OCI-LY7 (cell line): ENCODE data around the gene CAPN9. TPM values are rescaled to one million over a fixed set of nuclear protein-coding genes. Genes with fewer than 3 reads are reported as not detected.

Experiments used
- BruUV-seq: library from RNA; stranded (reverse); fragments of 400-500 nt; replicated peaks from 2 replicates; lab custom pipeline; 2021; lab: Mats Ljungman, UMichigan
- CTCF ChIA-PET: fragments of 300-600 bp; sonication (Branson Sonifier 250); formaldehyde crosslinking; loops from one replicate; lab custom pipeline; 2022; ENCODE audit warnings: antibody characterized with exemption; ENCODE audit not compliant: unreplicated experiment; lab: Charles Lee
- POLR2A ChIA-PET: fragments of 300-600 bp; sonication (Branson Sonifier 250); formaldehyde crosslinking; loops from one replicate; lab custom pipeline; 2022; ENCODE audit warnings: antibody characterized with exemption; lab: Charles Lee
- DNase-seq: peaks from one replicate; pipeline ENCODE4 v3.0.0-alpha.2; 2015; ENCODE audit warnings: low spot score
- H2AFZ ChIP-seq: fragments of 200-600 bp; sonication (generic), shearing (Covaris generic); 2 replicates; pipeline ENCODE4 v1.6.1; 2014; ENCODE audit warnings: mild to moderate bottlenecking, antibody characterized with exemption, low read length, moderate library complexity
- H3K27ac ChIP-seq: fragments of 200-600 bp; sonication (generic); 2 replicates; pipeline ENCODE4 v1.5.1; 2014; ENCODE audit warnings: mixed run types, low read depth, mild to moderate bottlenecking, moderate library complexity, low read length, inconsistent platforms; ENCODE audit not compliant: poor library complexity, severe bottlenecking
- H3K36me3 ChIP-seq: fragments of 200-600 bp; sonication (generic); 2 replicates; pipeline ENCODE4 v1.6.1; 2014; ENCODE audit warnings: mild to moderate bottlenecking, antibody characterized with exemption, low read length, moderate library complexity, mixed read lengths; ENCODE audit not compliant: insufficient read depth
- H3K4me1 ChIP-seq: fragments of 200-600 bp; sonication (generic); 2 replicates; pipeline ENCODE4 v1.5.1; 2014; ENCODE audit warnings: mild to moderate bottlenecking, low read length; ENCODE audit not compliant: insufficient read depth, poor library complexity, severe bottlenecking
- H3K4me2 ChIP-seq: fragments of 200-600 bp; sonication (generic); 2 replicates; pipeline ENCODE4 v1.6.1; 2014; ENCODE audit warnings: mild to moderate bottlenecking, low read length
- H3K4me3 ChIP-seq: fragments of 200-600 bp; sonication (generic); 2 replicates; pipeline ENCODE4 v1.5.1; 2014; ENCODE audit warnings: mild to moderate bottlenecking, low read depth, low read length; ENCODE audit not compliant: poor library complexity, severe bottlenecking
- H3K79me2 ChIP-seq: fragments of 200-600 bp; sonication (generic); 2 replicates; pipeline ENCODE4 v1.6.1; 2016; ENCODE audit warnings: low read depth, mild to moderate bottlenecking, low read length, moderate library complexity, mixed read lengths; ENCODE audit not compliant: insufficient read depth
- H3K9me2 ChIP-seq: fragments of 200-600 bp; sonication (generic); 2 replicates; pipeline ENCODE4 v1.6.1; 2016; ENCODE audit warnings: mild to moderate bottlenecking, low read length, mixed read lengths; ENCODE audit not compliant: insufficient read depth
- H3K9me3 ChIP-seq: fragments of 200-600 bp; sonication (generic); 2 replicates; pipeline ENCODE4 v1.6.1; 2014; ENCODE audit warnings: mild to moderate bottlenecking, mixed run types, low read length, mixed read lengths
- H4K20me1 ChIP-seq: fragments of 200-600 bp; sonication (generic); 2 replicates; pipeline ENCODE4 v1.6.1; 2014; ENCODE audit warnings: mild to moderate bottlenecking, antibody characterized with exemption, low read length, moderate library complexity, mixed read lengths; ENCODE audit not compliant: insufficient read depth
- EZH2phosphoT487 ChIP-seq: fragments of 200-600 bp; sonication (generic); IDR thresholded peaks from 2 replicates; pipeline ENCODE4 v1.6.1; 2018; ENCODE audit warnings: low read depth, borderline replicate concordance, mild to moderate bottlenecking, mixed run types, antibody characterized with exemption, low read length, moderate library complexity, mixed read lengths
- intact Hi-C: fragments of 100-400 bp; cut with micrococcal nuclease; formaldehyde crosslinking; loops from one replicate; pipeline ENCODE4 v1.10.0; 2022; ENCODE audit not compliant: unreplicated experiment
- total RNA-seq, 2 experiments: library from RNA; depleted of rRNA in 1 of 2; stranded (reverse); fragments of >200 nt in 1 of 2; shearing (Covaris generic) in 1 of 2; gene quantifications; 2 replicates each; pipeline ENCODE4 v1.2.3, GENCODE V29; 2014 to 2022
- TF ChIP-seq, protein P1 (sequence below): fragments of 200-600 bp; sonication (generic); conservative IDR thresholded peaks from 2 replicates; pipeline ENCODE4 v1.5.1; 2014; ENCODE audit warnings: mild to moderate bottlenecking, antibody characterized with exemption, low read length, moderate library complexity, mixed read lengths

Gene CAPN9
- total RNA-seq, 2 experiments from 2014 or later, result not detected

DNA sequence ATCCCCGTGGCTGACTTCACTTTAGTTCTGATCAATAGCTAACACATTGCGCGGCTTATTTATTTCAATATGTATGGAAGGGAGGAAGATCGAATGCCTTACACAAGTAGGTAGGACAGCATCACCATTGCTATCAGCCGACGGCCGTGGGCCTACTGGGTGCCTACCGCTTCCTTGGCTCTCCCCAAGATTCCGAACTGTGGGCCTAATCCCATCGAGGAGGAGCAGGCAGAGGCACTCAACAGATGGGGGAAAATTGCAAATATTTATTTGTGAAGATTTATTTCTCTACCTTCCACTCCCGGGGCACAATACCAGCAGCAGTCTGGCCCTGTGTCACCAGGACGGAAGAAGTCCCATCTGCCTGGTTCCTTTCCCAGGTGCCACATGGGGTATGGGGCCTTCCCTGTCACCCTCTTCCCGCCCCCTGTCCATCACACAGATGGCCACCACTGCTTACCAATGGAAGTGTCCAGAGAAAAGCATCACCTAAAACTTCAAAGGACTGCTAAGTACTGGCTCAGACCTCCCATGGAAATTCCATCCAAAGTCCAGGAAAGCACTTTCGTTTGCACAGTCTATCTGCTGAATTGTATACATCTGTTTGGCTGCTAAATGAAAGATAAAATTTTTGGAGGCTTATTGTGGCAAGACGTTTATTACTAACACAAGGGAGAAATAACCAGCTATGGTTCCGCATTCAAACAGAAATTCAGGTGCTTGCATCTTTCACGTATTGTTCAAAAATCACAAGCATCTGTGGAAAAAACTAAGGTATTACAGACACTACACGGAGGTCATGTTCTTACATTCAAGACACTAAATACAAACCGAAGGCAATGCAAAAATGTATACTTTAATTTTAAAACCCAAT is 45.1 kb upstream of the CAPN9 start:
- intact Hi-C loops, result no loop called here
- DNase-seq, result no peak
- H3K4me3 ChIP-seq, result no peak overlapping the region
- H3K9me2 ChIP-seq, result no peaks in the 10 kb centered on the region
- H3K27ac ChIP-seq, result no peak overlapping the region
- no peaks in the 10 kb centered on the region for H3K36me3 ChIP-seq
- no TSS peak for BruUV-seq
- TF ChIP-seq EZH2phosphoT487, result no peak
- TF ChIP-seq, protein P1, sequence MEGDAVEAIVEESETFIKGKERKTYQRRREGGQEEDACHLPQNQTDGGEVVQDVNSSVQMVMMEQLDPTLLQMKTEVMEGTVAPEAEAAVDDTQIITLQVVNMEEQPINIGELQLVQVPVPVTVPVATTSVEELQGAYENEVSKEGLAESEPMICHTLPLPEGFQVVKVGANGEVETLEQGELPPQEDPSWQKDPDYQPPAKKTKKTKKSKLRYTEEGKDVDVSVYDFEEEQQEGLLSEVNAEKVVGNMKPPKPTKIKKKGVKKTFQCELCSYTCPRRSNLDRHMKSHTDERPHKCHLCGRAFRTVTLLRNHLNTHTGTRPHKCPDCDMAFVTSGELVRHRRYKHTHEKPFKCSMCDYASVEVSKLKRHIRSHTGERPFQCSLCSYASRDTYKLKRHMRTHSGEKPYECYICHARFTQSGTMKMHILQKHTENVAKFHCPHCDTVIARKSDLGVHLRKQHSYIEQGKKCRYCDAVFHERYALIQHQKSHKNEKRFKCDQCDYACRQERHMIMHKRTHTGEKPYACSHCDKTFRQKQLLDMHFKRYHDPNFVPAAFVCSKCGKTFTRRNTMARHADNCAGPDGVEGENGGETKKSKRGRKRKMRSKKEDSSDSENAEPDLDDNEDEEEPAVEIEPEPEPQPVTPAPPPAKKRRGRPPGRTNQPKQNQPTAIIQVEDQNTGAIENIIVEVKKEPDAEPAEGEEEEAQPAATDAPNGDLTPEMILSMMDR, result no peak
- no peaks in the 10 kb centered on the region for H4K20me1 ChIP-seq
- ChIA-PET CTCF (no interaction called here), POLR2A (interaction anchor here (0.9 kb wide), 1 partner anchor 22 kb away, joined by 3 read pairs; no protein-coding TSS in a partner anchor)
- H3K9me3 ChIP-seq, result no peaks in the 10 kb centered on the region
- H3K4me2 ChIP-seq, result no peak overlapping the region
- no peaks in the 10 kb centered on the region for H3K4me1 ChIP-seq
- no peak overlapping the region for H2AFZ ChIP-seq
- no peaks in the 10 kb centered on the region for H3K79me2 ChIP-seq

DNA sequence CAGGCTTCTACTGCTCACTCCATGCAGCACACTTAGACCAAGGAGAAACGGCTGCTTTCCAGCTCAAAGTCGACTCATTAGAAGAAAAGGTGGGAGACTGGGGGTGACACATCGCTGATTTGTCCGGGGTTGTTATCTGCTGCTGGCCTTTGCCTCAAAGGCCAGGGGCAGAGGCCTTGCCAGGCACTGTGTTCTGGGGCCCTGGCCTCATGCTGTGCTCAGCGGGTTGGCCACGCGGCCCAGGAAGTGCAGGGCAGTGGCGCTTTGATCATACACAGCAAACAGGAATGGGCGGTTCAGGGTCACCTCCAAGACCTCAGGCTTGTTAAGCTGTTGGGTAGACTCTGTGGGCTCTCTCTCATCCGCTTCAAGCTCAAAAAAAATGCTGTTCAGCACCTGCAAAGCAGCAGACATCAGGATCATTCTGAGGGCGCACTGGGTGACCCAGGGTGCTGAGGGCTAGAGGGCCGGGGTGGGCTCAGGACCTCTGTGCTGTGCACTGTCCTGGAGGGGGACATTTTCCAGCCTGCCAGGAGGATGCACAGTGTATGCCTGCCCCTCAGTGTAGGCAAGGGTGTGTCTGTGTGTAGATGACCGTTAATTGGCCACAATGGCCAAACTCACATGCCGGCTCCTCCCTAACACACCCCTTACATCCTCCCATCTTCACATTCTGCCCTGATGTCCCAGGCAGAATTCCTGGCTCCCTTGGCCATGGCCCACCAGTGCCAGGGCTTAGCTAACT is 44.1 kb upstream of the CAPN9 start:
- intact Hi-C loops, result no loop called here
- BruUV-seq, result no TSS peak
- no peaks in the 10 kb centered on the region for H3K9me2 ChIP-seq
- ChIA-PET POLR2A (interaction anchor here (0.9 kb wide), 1 partner anchor 21 kb away, joined by 3 read pairs; no protein-coding TSS in a partner anchor), CTCF (no interaction called here)
- no peak overlapping the region for H3K27ac ChIP-seq
- H4K20me1 ChIP-seq, result no peaks in the 10 kb centered on the region
- H3K79me2 ChIP-seq, result no peaks in the 10 kb centered on the region
- no peak overlapping the region for H3K4me2 ChIP-seq
- no peak overlapping the region for H3K4me3 ChIP-seq
- H3K9me3 ChIP-seq, result no peaks in the 10 kb centered on the region
- TF ChIP-seq, protein P1, result no peak
- no peak for TF ChIP-seq EZH2phosphoT487
- H2AFZ ChIP-seq, result no peak overlapping the region
- no peaks in the 10 kb centered on the region for H3K36me3 ChIP-seq
- H3K4me1 ChIP-seq, result no peaks in the 10 kb centered on the region
- no peak for DNase-seq
